Measurements from ENCODE around the gene MAPKAP1. TPM values are rescaled to one million over a fixed set of nuclear protein-coding genes. Genes with fewer than 3 reads are reported as not detected.
A peak's percentile ranks its signal among the peaks of the same experiment; 100 is the strongest.

MAPKAP1 gene
- total and polyA plus RNA-seq, 2 experiments from 2014 or later = 68.4 to 98.5 TPM

GRCh38 chr9:125426926-125427325 is 280.1 kb downstream of the MAPKAP1 start (continued):
- TF ChIP-seq ETS1 (IDR thresholded peaks at IDR 0.05) (no peak), POLR2AphosphoS5 (IDR thresholded peaks at IDR 0.05; ENCODE audit: low read depth) (no peak), STAT1 (IDR thresholded peaks at IDR 0.05; ENCODE audit: unreplicated experiment) (no peak)

- ATAC-seq (no peak), DNase-seq (ENCODE audit: low spot score) (no peak)
- TF ChIP-seq ZNF114 (CRISPR knock-in tag; IDR thresholded peaks at IDR 0.05) = no peak
- TF ChIP-seq POLR2AphosphoS5 (IDR thresholded peaks at IDR 0.05; ENCODE audit: low read depth) = no peak
- TF ChIP-seq EZH2phosphoT487 (IDR thresholded peaks at IDR 0.05; ENCODE audit: unreplicated experiment) = no peak
- TF ChIP-seq ETS1 (IDR thresholded peaks at IDR 0.05) = no peak
- no peak for TF ChIP-seq ZNF462 (CRISPR knock-in tag; IDR thresholded peaks at IDR 0.05)
- H3K36me3 Mint-ChIP-seq (ENCODE audit: low read depth) = no peaks in the 10 kb centered on the region
- Histone ChIP-seq H3K4me1 (ENCODE audit: insufficient read depth) (no peaks in the 10 kb centered on the region), H3K27me3 (ENCODE audit: insufficient read depth) (no peaks in the 10 kb centered on the region), H3K36me3 (ENCODE audit: insufficient read depth) (no peaks in the 10 kb centered on the region), H3F3A (replicated peaks; ENCODE audit: low read depth) (no peaks in the 10 kb centered on the region), H3K9me2 (ENCODE audit: insufficient read depth) (no peaks in the 10 kb centered on the region), H4K20me1 (replicated peaks; ENCODE audit: insufficient read depth) (no peaks in the 10 kb centered on the region), H3K27ac (ENCODE audit: low read depth) (no peak overlapping the region), H3K4me2 (no peak overlapping the region), H3K79me2 (replicated peaks; ENCODE audit: insufficient read depth) (no peaks in the 10 kb centered on the region), H2AFZ (peak overlapping the region; percentile 94), H3K4me3 (no peak overlapping the region)
- H3K4me1 Mint-ChIP-seq = peaks cover 5% of the 10 kb centered on the region; the same call in 1 of the 3 replicates
- H3K4me3 Mint-ChIP-seq = no peak overlapping the region
- H3K27me3 Mint-ChIP-seq (ENCODE audit: insufficient read depth, low read depth, poor library complexity) = peaks cover 7% of the 10 kb centered on the region
- H3K9me3 Mint-ChIP-seq = no peaks in the 10 kb centered on the region
- no peak overlapping the region for H3K27ac Mint-ChIP-seq
Measured at GRCh38 chr9:125425901-125426515, 281.0 kb downstream of the MAPKAP1 start.

Data from GM23338 (cell line).